ENCODE results near the gene CPED1.
"Not testable (repeated sequence)": the region's sequence is repeated elsewhere in the genome, so short reads cannot be mapped to it uniquely, and the experiment has no call there.

Gene CPED1

DNA sequence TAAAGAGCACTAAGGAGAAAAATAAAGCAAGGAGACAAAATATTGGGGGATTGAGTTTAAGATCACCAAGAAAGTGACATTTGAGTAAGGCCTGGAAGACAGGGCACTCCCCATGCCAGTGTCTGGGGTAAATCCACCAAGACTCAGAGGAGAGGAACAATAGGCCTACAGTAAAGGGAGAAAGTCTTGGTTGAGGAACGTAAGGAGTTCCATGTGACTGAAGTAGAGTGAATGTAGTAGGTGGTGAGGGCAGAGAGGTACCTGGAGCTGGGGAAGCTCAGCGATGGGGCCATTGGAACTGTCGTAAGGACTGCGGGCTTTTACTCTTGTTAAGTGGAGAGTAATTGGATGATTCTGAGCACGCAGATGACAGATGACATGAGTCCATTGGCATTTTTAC is 69.4 kb downstream of the CPED1 start:
- H3K36me3 ChIP-seq (replicated peaks; ENCODE audit: insufficient read depth, low read length): no peaks in the 10 kb centered on the region
- H3K79me2 ChIP-seq (ENCODE audit: low read length): no peaks in the 10 kb centered on the region

DNA sequence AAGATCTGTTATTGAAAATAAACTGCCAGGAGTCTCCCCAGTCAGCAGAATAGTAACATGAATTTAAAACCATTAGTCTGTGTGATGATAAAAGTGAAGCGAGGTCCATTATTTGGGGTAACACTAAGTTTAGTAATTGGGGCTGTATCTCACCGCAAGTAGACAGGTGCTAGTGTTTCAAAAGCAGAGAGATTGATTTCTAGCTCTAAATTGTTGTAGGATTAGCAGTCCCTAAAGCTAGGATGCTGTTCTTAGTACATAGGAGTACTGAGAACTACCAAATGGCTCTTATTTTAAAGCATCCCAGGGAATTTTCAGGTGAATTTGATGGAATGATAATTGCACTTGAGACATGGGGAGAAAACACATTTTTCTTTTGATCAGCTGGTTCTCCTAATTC is 70.5 kb downstream of the CPED1 start:
- Histone ChIP-seq H3K4me2 (ENCODE audit: low read depth, low read length) (no peak overlapping the region), H2AFZ (ENCODE audit: low read length) (no peak overlapping the region), H3F3A (ENCODE audit: insufficient read depth, low read length) (no peaks in the 10 kb centered on the region), H4K20me1 (ENCODE audit: insufficient read depth, low read length) (no peaks in the 10 kb centered on the region), H3K9ac (ENCODE audit: low read length) (no peak overlapping the region), H3K4me1 (ENCODE audit: low read length) (no peaks in the 10 kb centered on the region), H3K9me2 (replicated peaks; ENCODE audit: insufficient read depth, low read length) (no peaks in the 10 kb centered on the region), H3K27me3 (replicated peaks; ENCODE audit: insufficient read depth, low read length) (no peaks in the 10 kb centered on the region), H3K4me3 (ENCODE audit: low read length) (no peak overlapping the region), H3K27ac (ENCODE audit: low read length) (no peak overlapping the region), H3K79me2 (ENCODE audit: low read length) (no peaks in the 10 kb centered on the region), H3K36me3 (replicated peaks; ENCODE audit: insufficient read depth, low read length) (no peaks in the 10 kb centered on the region), H3K9me3 (replicated peaks; ENCODE audit: insufficient read depth, low read length) (no peaks in the 10 kb centered on the region)
- TF ChIP-seq, protein P1, sequence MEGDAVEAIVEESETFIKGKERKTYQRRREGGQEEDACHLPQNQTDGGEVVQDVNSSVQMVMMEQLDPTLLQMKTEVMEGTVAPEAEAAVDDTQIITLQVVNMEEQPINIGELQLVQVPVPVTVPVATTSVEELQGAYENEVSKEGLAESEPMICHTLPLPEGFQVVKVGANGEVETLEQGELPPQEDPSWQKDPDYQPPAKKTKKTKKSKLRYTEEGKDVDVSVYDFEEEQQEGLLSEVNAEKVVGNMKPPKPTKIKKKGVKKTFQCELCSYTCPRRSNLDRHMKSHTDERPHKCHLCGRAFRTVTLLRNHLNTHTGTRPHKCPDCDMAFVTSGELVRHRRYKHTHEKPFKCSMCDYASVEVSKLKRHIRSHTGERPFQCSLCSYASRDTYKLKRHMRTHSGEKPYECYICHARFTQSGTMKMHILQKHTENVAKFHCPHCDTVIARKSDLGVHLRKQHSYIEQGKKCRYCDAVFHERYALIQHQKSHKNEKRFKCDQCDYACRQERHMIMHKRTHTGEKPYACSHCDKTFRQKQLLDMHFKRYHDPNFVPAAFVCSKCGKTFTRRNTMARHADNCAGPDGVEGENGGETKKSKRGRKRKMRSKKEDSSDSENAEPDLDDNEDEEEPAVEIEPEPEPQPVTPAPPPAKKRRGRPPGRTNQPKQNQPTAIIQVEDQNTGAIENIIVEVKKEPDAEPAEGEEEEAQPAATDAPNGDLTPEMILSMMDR (IDR thresholded peaks at IDR 0.05; ENCODE audit: low read length): no peak
- no peak for TF ChIP-seq EZH2 (optimal IDR thresholded peaks at IDR 0.05; ENCODE audit: low read depth, low read length)
- TF ChIP-seq EZH2phosphoT487 (IDR thresholded peaks at IDR 0.05; ENCODE audit: low read length): no peak
- no peak for DNase-seq

More for the DNA sequence above, 69.4 kb downstream of the CPED1 start:
- Histone ChIP-seq H3F3A (ENCODE audit: insufficient read depth, low read length) (no peaks in the 10 kb centered on the region), H2AFZ (ENCODE audit: low read length) (no peak overlapping the region), H3K4me2 (ENCODE audit: low read depth, low read length) (no peak overlapping the region), H3K9me3 (replicated peaks; ENCODE audit: insufficient read depth, low read length) (no peaks in the 10 kb centered on the region), H4K20me1 (ENCODE audit: insufficient read depth, low read length) (no peaks in the 10 kb centered on the region), H3K9me2 (replicated peaks; ENCODE audit: insufficient read depth, low read length) (no peaks in the 10 kb centered on the region), H3K27me3 (replicated peaks; ENCODE audit: insufficient read depth, low read length) (no peaks in the 10 kb centered on the region), H3K4me3 (ENCODE audit: low read length) (no peak overlapping the region), H3K27ac (ENCODE audit: low read length) (no peak overlapping the region), H3K9ac (ENCODE audit: low read length) (no peak overlapping the region), H3K4me1 (ENCODE audit: low read length) (no peaks in the 10 kb centered on the region)
- DNase-seq: no peak
- TF ChIP-seq EZH2phosphoT487 (IDR thresholded peaks at IDR 0.05; ENCODE audit: low read length) (no peak), EZH2 (optimal IDR thresholded peaks at IDR 0.05; ENCODE audit: low read depth, low read length) (no peak)
- TF ChIP-seq, protein P1 (IDR thresholded peaks at IDR 0.05; ENCODE audit: low read length): no peak

DNA sequence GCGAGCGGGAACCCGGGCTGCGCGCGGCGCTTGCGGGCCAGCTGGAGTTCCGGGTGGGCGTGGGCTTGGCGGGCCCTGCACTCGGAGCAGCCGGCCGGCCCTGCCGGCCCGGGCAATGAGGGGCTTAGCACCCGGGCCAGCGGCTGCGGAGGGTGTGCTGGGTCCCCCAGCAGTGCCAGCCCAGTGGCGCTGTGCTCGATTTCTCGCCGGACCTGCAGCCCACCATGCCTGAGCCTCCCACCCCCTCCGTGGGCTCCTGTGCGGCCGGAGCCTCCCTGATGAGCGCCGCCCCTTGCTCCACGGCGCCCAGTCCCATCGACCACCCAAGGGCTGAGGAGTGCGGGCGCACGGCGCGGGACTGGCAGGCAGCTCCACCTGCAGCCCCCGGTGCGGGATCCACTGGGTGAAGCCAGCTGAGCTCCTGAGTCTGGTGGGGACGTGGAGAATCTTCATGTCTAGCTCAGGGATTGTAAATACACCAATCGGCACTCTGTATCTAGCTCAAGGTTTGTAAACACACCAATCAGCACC is 71.5 kb downstream of the CPED1 start:
- H3K27me3 ChIP-seq (replicated peaks; ENCODE audit: insufficient read depth, low read length); H3K4me1 ChIP-seq (ENCODE audit: low read length); H3K9me3 ChIP-seq (replicated peaks; ENCODE audit: insufficient read depth, low read length); H3K27ac ChIP-seq (ENCODE audit: low read length); H3K9ac ChIP-seq (ENCODE audit: low read length); H3K9me2 ChIP-seq (replicated peaks; ENCODE audit: insufficient read depth, low read length); H4K20me1 ChIP-seq (ENCODE audit: insufficient read depth, low read length); H3K36me3 ChIP-seq (replicated peaks; ENCODE audit: insufficient read depth, low read length); DNase-seq; H3K4me3 ChIP-seq (ENCODE audit: low read length); H3K79me2 ChIP-seq (ENCODE audit: low read length); H3K4me2 ChIP-seq (ENCODE audit: low read depth, low read length); H3F3A ChIP-seq (ENCODE audit: insufficient read depth, low read length); H2AFZ ChIP-seq (ENCODE audit: low read length): not testable (repeated sequence)

DNA sequence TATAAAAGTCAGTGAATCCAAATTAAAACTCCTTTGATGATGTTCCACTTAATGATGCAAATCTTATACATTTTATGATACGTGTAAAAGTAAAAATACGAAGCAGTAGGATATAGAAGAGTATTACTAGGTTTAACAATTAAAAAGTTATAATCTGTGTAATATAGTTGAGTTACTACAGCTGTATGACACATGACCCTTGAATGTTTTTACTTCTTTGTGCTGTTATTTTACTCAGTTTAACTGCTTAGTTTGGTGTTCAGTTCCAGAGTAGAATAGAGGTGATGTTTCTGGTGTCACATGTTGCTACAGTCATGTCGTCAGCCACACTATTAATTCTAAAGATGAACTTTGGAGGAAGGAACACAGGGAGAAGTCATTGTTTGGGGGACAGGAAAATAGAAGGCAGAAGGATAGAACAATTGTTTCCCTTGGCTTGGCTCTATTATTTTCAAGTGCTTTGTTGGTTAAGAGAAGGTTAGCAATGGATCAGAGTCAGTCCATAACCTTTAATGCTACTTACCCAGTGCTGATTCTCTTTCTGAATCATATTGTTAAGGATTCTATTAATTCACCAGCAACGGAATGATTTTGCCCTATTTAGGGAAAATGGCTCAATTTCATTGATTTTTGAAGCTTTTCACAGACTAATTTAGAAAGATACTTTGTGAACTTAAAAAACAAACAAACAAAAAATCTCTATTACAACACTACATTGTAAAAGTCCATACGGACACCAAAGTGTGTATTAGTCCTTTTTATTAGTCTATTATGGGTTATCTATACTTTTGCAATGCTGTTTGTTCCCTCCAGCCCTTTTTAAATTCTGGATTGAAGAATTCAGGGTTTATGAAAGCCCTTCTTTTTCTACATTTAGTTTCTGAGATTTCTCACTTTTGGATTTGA is 73.4 kb downstream of the CPED1 start:
- H3K9ac ChIP-seq (ENCODE audit: low read length): no peak overlapping the region
- H3K27me3 ChIP-seq (replicated peaks; ENCODE audit: insufficient read depth, low read length): no peaks in the 10 kb centered on the region
- H3K9me2 ChIP-seq (replicated peaks; ENCODE audit: insufficient read depth, low read length): no peaks in the 10 kb centered on the region
- H4K20me1 ChIP-seq (ENCODE audit: insufficient read depth, low read length): no peaks in the 10 kb centered on the region
- no peak for DNase-seq
- H3K4me2 ChIP-seq (ENCODE audit: low read depth, low read length): no peak overlapping the region
- no peaks in the 10 kb centered on the region for H3K4me1 ChIP-seq (ENCODE audit: low read length)
- no peaks in the 10 kb centered on the region for H3F3A ChIP-seq (ENCODE audit: insufficient read depth, low read length)
- no peaks in the 10 kb centered on the region for H3K9me3 ChIP-seq (replicated peaks; ENCODE audit: insufficient read depth, low read length)
- no peak overlapping the region for H3K27ac ChIP-seq (ENCODE audit: low read length)
- no peak overlapping the region for H2AFZ ChIP-seq (ENCODE audit: low read length)
- H3K4me3 ChIP-seq (ENCODE audit: low read length): no peak overlapping the region
- H3K36me3 ChIP-seq (replicated peaks; ENCODE audit: insufficient read depth, low read length): no peaks in the 10 kb centered on the region
- H3K79me2 ChIP-seq (ENCODE audit: low read length): no peaks in the 10 kb centered on the region
- TF ChIP-seq, protein P1 (IDR thresholded peaks at IDR 0.05; ENCODE audit: low read length): no peak
- TF ChIP-seq EZH2 (optimal IDR thresholded peaks at IDR 0.05; ENCODE audit: low read depth, low read length): no peak
- no peak for TF ChIP-seq EZH2phosphoT487 (IDR thresholded peaks at IDR 0.05; ENCODE audit: low read length)
